ENCODE measurements around the gene OR1L8. TPM values are rescaled to one million over a fixed set of nuclear protein-coding genes. Genes with fewer than 3 reads are reported as not detected.

The OR1L8 gene
- total and polyA plus RNA-seq, 9 of the 15 experiments (the other 6 are each of a cell fraction or from before 2014, with no cell fraction given): 0.03 to 0.06 (median 0.06) TPM; not detected in 6

GRCh38 chr9:122526602-122527001, 56.6 kb downstream of the OR1L8 start:
- BruUV-seq (replicated peaks): no TSS peak
- H3K9me1 ChIP-seq (ENCODE audit: control insufficient read depth, insufficient read depth, low read length): no peaks in the 10 kb centered on the region
- no peak overlapping the region for H3K9ac ChIP-seq (ENCODE audit: insufficient read depth in 1 of 2, low read depth in 2 of 2, low read length in 2 of 2)
- CTCF ChIA-PET (ENCODE audit: low intra/inter-chr PET ratio): no interaction called here
- no peak overlapping the region for H3K27ac ChIP-seq (ENCODE audit: extremely low read depth, low read depth, low read length)
- H4K20me1 ChIP-seq (replicated peaks; ENCODE audit: control insufficient read depth, insufficient read depth, low read length): no peaks in the 10 kb centered on the region
- no peaks in the 10 kb centered on the region for H3K79me2 ChIP-seq (ENCODE audit: control insufficient read depth, insufficient read depth, low read length)
- POLR2A ChIA-PET: no interaction called here
- DNase-seq (ENCODE audit: extremely low read depth in 1 of 4, low spot score in 3 of 4) (no peak), FAIRE-seq (no peak), ATAC-seq (no peak)
- no peaks in the 10 kb centered on the region; the same call in 1 of the 2 replicates for H3K9me3 ChIP-seq (replicated peaks; ENCODE audit: control insufficient read depth, insufficient read depth, low read depth, low read length)
- H3K4me2 ChIP-seq (ENCODE audit: insufficient read depth, low read length): no peak overlapping the region
- in situ Hi-C loops (cut with MboI): no loop called here
- H3K4me3 ChIP-seq: no peak overlapping the region
- TF ChIP-seq TRIM24 (IDR thresholded peaks at IDR 0.05): no peak
- TF ChIP-seq ASH1L (IDR thresholded peaks at IDR 0.05; ENCODE audit: borderline replicate concordance, low read depth, partially characterized antibody): no peak
- no peak for TF ChIP-seq ZNF212 (CRISPR knock-in tag; IDR thresholded peaks at IDR 0.05)
- TF ChIP-seq ZNF146 (CRISPR knock-in tag; IDR thresholded peaks at IDR 0.05; ENCODE audit: unreplicated experiment): no peak
- TF ChIP-seq GTF2F1 (IDR thresholded peaks at IDR 0.05; ENCODE audit: low read depth, low read length): no peak
- TF ChIP-seq RHOXF2B (CRISPR knock-in tag; conservative IDR thresholded peaks at IDR 0.05): no peak
- no peak for TF ChIP-seq ZNF217 (CRISPR knock-in tag; IDR thresholded peaks at IDR 0.05)
- no peak for TF ChIP-seq FUS (optimal IDR thresholded peaks at IDR 0.05; ENCODE audit: low read depth, low read length)
- TF ChIP-seq ZNF3 (CRISPR knock-in tag; IDR thresholded peaks at IDR 0.05): no peak
- TF ChIP-seq SP1 (CRISPR knock-in tag; IDR thresholded peaks at IDR 0.05): no peak
- TF ChIP-seq, protein P1, sequence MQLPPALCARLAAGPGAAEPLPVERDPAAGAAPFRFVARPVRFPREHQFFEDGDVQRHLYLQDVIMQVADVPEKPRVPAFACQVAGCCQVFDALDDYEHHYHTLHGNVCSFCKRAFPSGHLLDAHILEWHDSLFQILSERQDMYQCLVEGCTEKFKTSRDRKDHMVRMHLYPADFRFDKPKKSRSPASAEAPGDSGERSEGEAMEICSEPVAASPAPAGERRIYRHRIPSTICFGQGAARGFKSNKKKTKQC (CRISPR knock-in tag; IDR thresholded peaks at IDR 0.05): no peak
- TF ChIP-seq ZNF644 (tag; IDR thresholded peaks at IDR 0.05; ENCODE audit: low read depth): no peak
- no peak for TF ChIP-seq XRCC5 (IDR thresholded peaks at IDR 0.05; ENCODE audit: low read depth, low read length)
- no peak for TF ChIP-seq YBX1 (IDR thresholded peaks at IDR 0.05)
- TF ChIP-seq ZNF121 (CRISPR knock-in tag; conservative IDR thresholded peaks at IDR 0.05): no peak
- H3K27me3 ChIP-seq (ENCODE audit: control insufficient read depth in 2 of 2, insufficient read depth in 2 of 2, low read length in 2 of 2): peaks cover 8 to 12% of the 10 kb centered on the region in 2 experiments; a peak in 4 of 5 replicates
- intact Hi-C loops (cut with micrococcal nuclease): no loop called here
- 1% methylated on average over 8 of the region's 10 CpGs for WGBS (ENCODE audit: insufficient coverage, low coverage, missing lambda C conversion rate)
- H3K4me1 ChIP-seq (replicated peaks in 1 of 2; ENCODE audit: control insufficient read depth in 2 of 2, insufficient read depth in 2 of 2, low read length in 2 of 2): no peaks in the 10 kb centered on the region
- no peaks in the 10 kb centered on the region for H3K36me3 ChIP-seq (ENCODE audit: control insufficient read depth, insufficient read depth, low read length)
- H2AFZ ChIP-seq (ENCODE audit: low read depth, low read length): no peak overlapping the region

All from K562 (cell line).